HepG2 (cell line): ENCODE measurements around the gene ATG9A. TPM values are rescaled to one million over a fixed set of nuclear protein-coding genes. Genes with fewer than 3 reads are reported as not detected.
A peak's percentile ranks its signal among the peaks of the same experiment; 100 is the strongest.

ENCODE experiments used
- AGO1 ChIP-seq: fragments of 200-400 bp; formaldehyde crosslinking; IDR thresholded peaks from 2 replicates; pipeline ENCODE4 v1.6.1; 2017; ENCODE audit warnings: mild to moderate bottlenecking, low read depth, low read length, moderate library complexity; ENCODE audit not compliant: poor library complexity, severe bottlenecking
- AGO2 ChIP-seq: fragments of 200-400 bp; formaldehyde crosslinking; optimal IDR thresholded peaks from 2 replicates; pipeline ENCODE3; 2017; ENCODE audit warnings: mild to moderate bottlenecking, low read depth, low read length, moderate library complexity
- LCORL ChIP-seq, 2 experiments: fragments of 450-650 bp in 1 of 2; sonication (generic) in 1 of 2; formaldehyde crosslinking in 1 of 2; IDR thresholded peaks; 2 replicates each; pipeline versions ENCODE4 v1.5.0 to v1.6.1; 2017 to 2020; ENCODE audit warnings: antibody characterized with exemption in 1 of 2, missing genetic modification reagents in 1 of 2
- NFE2 ChIP-seq: sonication (generic); formaldehyde crosslinking; IDR thresholded peaks from 2 replicates; pipeline ENCODE4 v1.4.0; 2020; ENCODE audit warnings: missing genetic modification reagents
- NRL ChIP-seq: sonication (generic); formaldehyde crosslinking; IDR thresholded peaks from 2 replicates; pipeline ENCODE4 v1.5.0; 2020; ENCODE audit warnings: missing genetic modification reagents, mild to moderate bottlenecking, moderate library complexity, borderline replicate concordance
- ZBTB14 ChIP-seq: sonication (generic); formaldehyde crosslinking; IDR thresholded peaks from 2 replicates; pipeline ENCODE4 v1.4.0; 2020; ENCODE audit warnings: missing genetic modification reagents
- ZNF143 ChIP-seq: sonication (generic); formaldehyde crosslinking; IDR thresholded peaks from 2 replicates; pipeline ENCODE4 v1.4.0; 2020; ENCODE audit warnings: missing genetic modification reagents
- ZNF598 ChIP-seq: sonication (generic); formaldehyde crosslinking; IDR thresholded peaks from 2 replicates; pipeline ENCODE4 v1.5.1; 2020; ENCODE audit warnings: mild to moderate bottlenecking, missing genetic modification reagents, borderline replicate concordance
- polyA plus RNA-seq, 8 experiments: library from polyadenylated mRNA; depleted of rRNA in 3 of 8; stranded (reverse) in 7 of 8; unstranded in 1 of 8; fragments of >200 nt; fragmentation: Illumina TruSeq in 4 of 8; extraction: Trizol in 4 of 8; gene quantifications; 2 replicates each; pipeline versions ENCODE4 v1.2.1 to v1.2.3, GENCODE V29; 2011 to 2016; ENCODE audit warnings: low read depth in 4 of 8, missing spikeins in 1 of 8, mixed read lengths in 1 of 8; ENCODE audit not compliant: insufficient read depth in 1 of 8
- total RNA-seq, 5 experiments: library from RNA; depleted of rRNA; stranded (reverse); fragments of >200 nt; fragmentation: Illumina TruSeq; extraction: Trizol; gene quantifications; 2 replicates each; pipeline ENCODE4 v1.2.3, GENCODE V29; 2016; ENCODE audit warnings: low read depth in 1 of 5
- TF ChIP-seq, protein P1 (sequence below): sonication (generic); formaldehyde crosslinking; IDR thresholded peaks from 2 replicates; pipeline ENCODE4 v1.8.0; 2022; ENCODE audit warnings: missing genetic modification reagents, mild to moderate bottlenecking, inconsistent platforms, borderline replicate concordance
- TF ChIP-seq, protein P2 (sequence below): sonication (generic); formaldehyde crosslinking; IDR thresholded peaks from 2 replicates; pipeline ENCODE4 v1.9.0; 2021; ENCODE audit warnings: missing genetic modification reagents, borderline replicate concordance
- TF ChIP-seq, protein P3 (sequence below): sonication (generic); formaldehyde crosslinking; IDR thresholded peaks from 2 replicates; pipeline ENCODE4 v1.5.1; 2020; ENCODE audit warnings: mild to moderate bottlenecking, moderate library complexity, missing genetic modification reagents
- TF ChIP-seq, protein P4 (sequence below): IDR thresholded peaks from 2 replicates; pipeline ENCODE4 v1.6.1; 2016; ENCODE audit warnings: missing biosample characterization, missing genetic modification reagents, low read depth
- TF ChIP-seq, protein P5 (sequence below): sonication (generic); formaldehyde crosslinking; IDR thresholded peaks from 2 replicates; pipeline ENCODE4 v1.4.0; 2020; ENCODE audit warnings: missing genetic modification reagents, mild to moderate bottlenecking, borderline replicate concordance
- TF ChIP-seq, protein P6 (sequence below): sonication (generic); formaldehyde crosslinking; conservative IDR thresholded peaks from 2 replicates; pipeline ENCODE4 v1.8.1; 2023; ENCODE audit warnings: missing genetic modification reagents

Gene ATG9A
- total and polyA plus RNA-seq, 2 of the 13 experiments (the other 11 are each of a cell fraction or from before 2014, with no cell fraction given) = 35.0 to 131 TPM

- TF ChIP-seq, protein P1, sequence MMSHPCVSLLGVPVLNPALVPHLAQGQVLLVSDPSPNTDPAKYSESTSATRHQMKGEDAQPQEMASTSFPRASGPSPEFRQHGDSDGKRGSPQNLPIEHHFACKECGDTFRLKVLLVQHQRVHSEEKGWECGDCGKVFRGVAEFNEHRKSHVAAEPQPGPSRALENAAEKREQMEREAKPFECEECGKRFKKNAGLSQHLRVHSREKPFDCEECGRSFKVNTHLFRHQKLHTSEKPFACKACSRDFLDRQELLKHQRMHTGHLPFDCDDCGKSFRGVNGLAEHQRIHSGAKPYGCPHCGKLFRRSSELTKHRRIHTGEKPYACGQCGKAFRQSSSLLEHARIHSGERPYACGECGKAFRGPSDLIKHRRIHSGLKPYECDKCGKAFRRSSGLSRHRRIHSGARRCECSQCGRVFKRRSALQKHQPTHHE = peak; percentile 86; the same call in 1 of the 2 replicates
- peak; percentile 81; the same call in 1 of the 2 replicates for TF ChIP-seq ZNF598
- peak; percentile 35; the same call in 1 of the 2 replicates for TF ChIP-seq ZNF143 (CRISPR knock-in tag)
- TF ChIP-seq, protein P2, sequence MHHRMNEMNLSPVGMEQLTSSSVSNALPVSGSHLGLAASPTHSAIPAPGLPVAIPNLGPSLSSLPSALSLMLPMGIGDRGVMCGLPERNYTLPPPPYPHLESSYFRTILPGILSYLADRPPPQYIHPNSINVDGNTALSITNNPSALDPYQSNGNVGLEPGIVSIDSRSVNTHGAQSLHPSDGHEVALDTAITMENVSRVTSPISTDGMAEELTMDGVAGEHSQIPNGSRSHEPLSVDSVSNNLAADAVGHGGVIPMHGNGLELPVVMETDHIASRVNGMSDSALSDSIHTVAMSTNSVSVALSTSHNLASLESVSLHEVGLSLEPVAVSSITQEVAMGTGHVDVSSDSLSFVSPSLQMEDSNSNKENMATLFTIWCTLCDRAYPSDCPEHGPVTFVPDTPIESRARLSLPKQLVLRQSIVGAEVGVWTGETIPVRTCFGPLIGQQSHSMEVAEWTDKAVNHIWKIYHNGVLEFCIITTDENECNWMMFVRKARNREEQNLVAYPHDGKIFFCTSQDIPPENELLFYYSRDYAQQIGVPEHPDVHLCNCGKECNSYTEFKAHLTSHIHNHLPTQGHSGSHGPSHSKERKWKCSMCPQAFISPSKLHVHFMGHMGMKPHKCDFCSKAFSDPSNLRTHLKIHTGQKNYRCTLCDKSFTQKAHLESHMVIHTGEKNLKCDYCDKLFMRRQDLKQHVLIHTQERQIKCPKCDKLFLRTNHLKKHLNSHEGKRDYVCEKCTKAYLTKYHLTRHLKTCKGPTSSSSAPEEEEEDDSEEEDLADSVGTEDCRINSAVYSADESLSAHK = no peak
- TF ChIP-seq NFE2 (CRISPR knock-in tag) = no peak
- TF ChIP-seq, protein P3, sequence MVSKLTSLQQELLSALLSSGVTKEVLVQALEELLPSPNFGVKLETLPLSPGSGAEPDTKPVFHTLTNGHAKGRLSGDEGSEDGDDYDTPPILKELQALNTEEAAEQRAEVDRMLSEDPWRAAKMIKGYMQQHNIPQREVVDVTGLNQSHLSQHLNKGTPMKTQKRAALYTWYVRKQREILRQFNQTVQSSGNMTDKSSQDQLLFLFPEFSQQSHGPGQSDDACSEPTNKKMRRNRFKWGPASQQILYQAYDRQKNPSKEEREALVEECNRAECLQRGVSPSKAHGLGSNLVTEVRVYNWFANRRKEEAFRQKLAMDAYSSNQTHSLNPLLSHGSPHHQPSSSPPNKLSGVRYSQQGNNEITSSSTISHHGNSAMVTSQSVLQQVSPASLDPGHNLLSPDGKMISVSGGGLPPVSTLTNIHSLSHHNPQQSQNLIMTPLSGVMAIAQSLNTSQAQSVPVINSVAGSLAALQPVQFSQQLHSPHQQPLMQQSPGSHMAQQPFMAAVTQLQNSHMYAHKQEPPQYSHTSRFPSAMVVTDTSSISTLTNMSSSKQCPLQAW (CRISPR knock-in tag) = peak; percentile 94
- no peak for TF ChIP-seq AGO1
- TF ChIP-seq LCORL (IDR thresholded peaks at IDR 0.05) = no peak
- TF ChIP-seq LCORL (CRISPR knock-in tag; IDR thresholded peaks at IDR 0.05) = peak; percentile 86
- TF ChIP-seq, protein P4, sequence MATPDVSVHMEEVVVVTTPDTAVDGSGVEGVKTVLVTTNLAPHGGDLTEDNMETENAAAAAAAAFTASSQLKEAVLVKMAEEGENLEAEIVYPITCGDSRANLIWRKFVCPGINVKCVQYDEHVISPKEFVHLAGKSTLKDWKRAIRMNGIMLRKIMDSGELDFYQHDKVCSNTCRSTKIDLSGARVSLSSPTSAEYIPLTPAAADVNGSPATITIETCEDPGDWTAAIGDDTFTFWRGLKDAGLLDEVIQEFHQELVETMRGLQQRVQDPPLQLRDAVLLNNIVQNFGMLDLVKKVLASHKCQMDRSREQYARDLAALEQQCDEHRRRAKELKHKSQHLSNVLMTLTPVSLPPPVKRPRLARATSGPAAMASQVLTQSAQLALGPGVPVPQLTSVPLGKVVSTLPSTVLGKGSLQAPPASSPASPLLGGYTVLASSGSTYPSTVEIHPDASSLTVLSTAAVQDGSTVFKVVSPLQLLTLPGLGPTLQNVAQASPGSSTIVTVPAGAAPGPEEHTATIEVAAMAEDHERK = no peak
- TF ChIP-seq ZBTB14 = 0 out of 2 replicates have a peak, but pooled peaks have one; percentile 31
- peak; percentile 83; the same call in 1 of the 2 replicates for TF ChIP-seq NRL
- TF ChIP-seq AGO2 = peak; percentile 89
- TF ChIP-seq, protein P5, sequence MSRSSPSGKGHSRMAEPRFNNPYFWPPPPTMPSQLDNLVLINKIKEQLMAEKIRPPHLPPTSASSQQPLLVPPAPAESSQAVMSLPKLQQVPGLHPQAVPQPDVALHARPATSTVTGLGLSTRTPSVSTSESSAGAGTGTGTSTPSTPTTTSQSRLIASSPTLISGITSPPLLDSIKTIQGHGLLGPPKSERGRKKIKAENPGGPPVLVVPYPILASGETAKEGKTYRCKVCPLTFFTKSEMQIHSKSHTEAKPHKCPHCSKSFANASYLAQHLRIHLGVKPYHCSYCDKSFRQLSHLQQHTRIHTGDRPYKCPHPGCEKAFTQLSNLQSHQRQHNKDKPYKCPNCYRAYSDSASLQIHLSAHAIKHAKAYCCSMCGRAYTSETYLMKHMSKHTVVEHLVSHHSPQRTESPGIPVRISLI (CRISPR knock-in tag) = peak; percentile 50; the same call in 1 of the 2 replicates
- TF ChIP-seq, protein P6, sequence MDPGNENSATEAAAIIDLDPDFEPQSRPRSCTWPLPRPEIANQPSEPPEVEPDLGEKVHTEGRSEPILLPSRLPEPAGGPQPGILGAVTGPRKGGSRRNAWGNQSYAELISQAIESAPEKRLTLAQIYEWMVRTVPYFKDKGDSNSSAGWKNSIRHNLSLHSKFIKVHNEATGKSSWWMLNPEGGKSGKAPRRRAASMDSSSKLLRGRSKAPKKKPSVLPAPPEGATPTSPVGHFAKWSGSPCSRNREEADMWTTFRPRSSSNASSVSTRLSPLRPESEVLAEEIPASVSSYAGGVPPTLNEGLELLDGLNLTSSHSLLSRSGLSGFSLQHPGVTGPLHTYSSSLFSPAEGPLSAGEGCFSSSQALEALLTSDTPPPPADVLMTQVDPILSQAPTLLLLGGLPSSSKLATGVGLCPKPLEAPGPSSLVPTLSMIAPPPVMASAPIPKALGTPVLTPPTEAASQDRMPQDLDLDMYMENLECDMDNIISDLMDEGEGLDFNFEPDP (CRISPR knock-in tag) = 0 out of 2 replicates have a peak, but pooled peaks have one; percentile 71
Observed at GRCh38 chr2:219177552-219178376, 51.7 kb downstream of the ATG9A start, which contains the start of gene RETREG2 (continued).
